Fibroblast of the aortic adventitia (primary cell): Measurements from ENCODE around the gene WDR6. TPM values are rescaled to one million over a fixed set of nuclear protein-coding genes. Genes with fewer than 3 reads are reported as not detected.

ENCODE experiments used
- DNase-seq: peaks from one replicate; pipeline ENCODE4 v3.0.0-alpha.2; 2010; ENCODE audit warnings: low read depth
- H3K4me3 ChIP-seq: 2 replicates; pipeline ENCODE4 v1.5.1; 2011; ENCODE audit warnings: low read depth, mild to moderate bottlenecking, control low read depth, low read length, moderate library complexity
- total RNA-seq: library from RNA; depleted of rRNA; stranded (reverse); fragments of >200 nt; gene quantifications from 2 replicates; pipeline ENCODE4 v1.2.3, GENCODE V29; 2012; ENCODE audit warnings: low replicate concordance
- TF ChIP-seq, protein P1 (sequence below): IDR thresholded peaks from 2 replicates; pipeline ENCODE4 v1.5.1; 2011; ENCODE audit warnings: mild to moderate bottlenecking, low read length, control low read depth, inconsistent platforms; ENCODE audit not compliant: insufficient read depth

The WDR6 gene
- total RNA-seq, 1 donor = 65.4 TPM

- no peak for DNase-seq
- no peak overlapping the region for H3K4me3 ChIP-seq
- TF ChIP-seq, protein P1, sequence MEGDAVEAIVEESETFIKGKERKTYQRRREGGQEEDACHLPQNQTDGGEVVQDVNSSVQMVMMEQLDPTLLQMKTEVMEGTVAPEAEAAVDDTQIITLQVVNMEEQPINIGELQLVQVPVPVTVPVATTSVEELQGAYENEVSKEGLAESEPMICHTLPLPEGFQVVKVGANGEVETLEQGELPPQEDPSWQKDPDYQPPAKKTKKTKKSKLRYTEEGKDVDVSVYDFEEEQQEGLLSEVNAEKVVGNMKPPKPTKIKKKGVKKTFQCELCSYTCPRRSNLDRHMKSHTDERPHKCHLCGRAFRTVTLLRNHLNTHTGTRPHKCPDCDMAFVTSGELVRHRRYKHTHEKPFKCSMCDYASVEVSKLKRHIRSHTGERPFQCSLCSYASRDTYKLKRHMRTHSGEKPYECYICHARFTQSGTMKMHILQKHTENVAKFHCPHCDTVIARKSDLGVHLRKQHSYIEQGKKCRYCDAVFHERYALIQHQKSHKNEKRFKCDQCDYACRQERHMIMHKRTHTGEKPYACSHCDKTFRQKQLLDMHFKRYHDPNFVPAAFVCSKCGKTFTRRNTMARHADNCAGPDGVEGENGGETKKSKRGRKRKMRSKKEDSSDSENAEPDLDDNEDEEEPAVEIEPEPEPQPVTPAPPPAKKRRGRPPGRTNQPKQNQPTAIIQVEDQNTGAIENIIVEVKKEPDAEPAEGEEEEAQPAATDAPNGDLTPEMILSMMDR = no peak
Observed at GRCh38 chr3:49012441-49013017, 5.3 kb downstream of the WDR6 start.

GRCh38 chr3:49013113-49013737 lies 6.0 kb downstream of the WDR6 start:
- H3K4me3 ChIP-seq = no peak overlapping the region
- TF ChIP-seq, protein P1 = no peak
- no peak for DNase-seq

- no peak for DNase-seq
- H3K4me3 ChIP-seq = no peak overlapping the region
Observed at GRCh38 chr3:49013738-49014660, 6.8 kb downstream of the WDR6 start.

GRCh38 chr3:49015072-49015471 lies 7.9 kb downstream of the WDR6 start:
- TF ChIP-seq, protein P1 = no peak
- no peak overlapping the region for H3K4me3 ChIP-seq
- DNase-seq = no peak

More at GRCh38 chr3:49013738-49014660, 6.8 kb downstream of the WDR6 start:
- TF ChIP-seq, protein P1 = peak; percentile 67

DNA sequence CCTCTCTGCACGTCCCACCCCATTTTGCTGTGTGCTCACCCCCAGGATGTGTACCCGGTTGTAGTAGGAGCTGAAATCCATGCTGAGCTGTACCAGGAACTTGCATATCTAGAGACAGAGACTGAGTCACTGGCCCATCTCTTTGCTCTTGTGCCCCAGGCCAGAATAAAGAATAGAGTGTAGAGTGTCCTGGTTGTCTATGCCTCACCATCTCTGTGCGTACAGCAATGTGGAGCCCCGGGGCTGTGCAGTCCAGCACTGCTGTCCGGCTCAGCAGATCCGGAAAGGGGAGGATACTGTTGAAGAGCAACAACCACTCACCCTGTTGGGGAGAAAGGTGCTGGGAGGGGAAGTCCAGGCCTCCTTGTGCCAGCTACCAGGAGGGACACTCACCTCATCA lies 8.6 kb downstream of the WDR6 start:
- TF ChIP-seq, protein P1 = no peak
- no peak for DNase-seq
- H3K4me3 ChIP-seq = no peak overlapping the region

- no peak for DNase-seq
- TF ChIP-seq, protein P1 = no peak
- H3K4me3 ChIP-seq = peak overlapping the region; percentile 80
Observed at GRCh38 chr3:49016414-49017228, 9.4 kb downstream of the WDR6 start.
